Measurements from ENCODE around the gene ALPP.
"Not testable (repeated sequence)": the region's sequence is repeated elsewhere in the genome, so short reads cannot be mapped to it uniquely, and the experiment has no call there.

ALPP gene

GRCh38 chr2:232377319-232377718 is 1.2 kb upstream of the ALPP start (continued):
- TF ChIP-seq ZNF791 (tag by site-specific recombination; IDR thresholded peaks at IDR 0.05) (no peak), ZNF488 (tag by site-specific recombination; IDR thresholded peaks at IDR 0.05) (no peak)
- TF ChIP-seq, protein P1, sequence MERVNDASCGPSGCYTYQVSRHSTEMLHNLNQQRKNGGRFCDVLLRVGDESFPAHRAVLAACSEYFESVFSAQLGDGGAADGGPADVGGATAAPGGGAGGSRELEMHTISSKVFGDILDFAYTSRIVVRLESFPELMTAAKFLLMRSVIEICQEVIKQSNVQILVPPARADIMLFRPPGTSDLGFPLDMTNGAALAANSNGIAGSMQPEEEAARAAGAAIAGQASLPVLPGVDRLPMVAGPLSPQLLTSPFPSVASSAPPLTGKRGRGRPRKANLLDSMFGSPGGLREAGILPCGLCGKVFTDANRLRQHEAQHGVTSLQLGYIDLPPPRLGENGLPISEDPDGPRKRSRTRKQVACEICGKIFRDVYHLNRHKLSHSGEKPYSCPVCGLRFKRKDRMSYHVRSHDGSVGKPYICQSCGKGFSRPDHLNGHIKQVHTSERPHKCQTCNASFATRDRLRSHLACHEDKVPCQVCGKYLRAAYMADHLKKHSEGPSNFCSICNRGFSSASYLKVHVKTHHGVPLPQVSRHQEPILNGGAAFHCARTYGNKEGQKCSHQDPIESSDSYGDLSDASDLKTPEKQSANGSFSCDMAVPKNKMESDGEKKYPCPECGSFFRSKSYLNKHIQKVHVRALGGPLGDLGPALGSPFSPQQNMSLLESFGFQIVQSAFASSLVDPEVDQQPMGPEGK (tag by site-specific recombination; IDR thresholded peaks at IDR 0.05): no peak

GRCh38 chr2:232377841-232378734 is 463 bp upstream of the ALPP start:
- H3K4me1 ChIP-seq (ENCODE audit: control insufficient read depth, insufficient read depth, low read length): no peaks in the 10 kb centered on the region
- no peak overlapping the region for H3K27ac ChIP-seq (ENCODE audit: extremely low read depth, low read depth, low read length)
- no peaks in the 10 kb centered on the region for H3K36me3 ChIP-seq (ENCODE audit: control insufficient read depth in 2 of 2, insufficient read depth in 1 of 2, low read length in 2 of 2)
- H3K4me3 ChIP-seq (ENCODE audit: low read depth, low read length): no peak overlapping the region
- ChIA-PET CTCF (interaction anchor here (0.7 to 1.2 kb wide), 2 partner anchors 11 to 18 kb away, joined by 3 read pairs; no protein-coding TSS in a partner anchor), POLR2A (no interaction called here)
- no peaks in the 10 kb centered on the region for H3K9me3 ChIP-seq (ENCODE audit: control insufficient read depth, insufficient read depth, low read depth, low read length)
- TF ChIP-seq GLIS1 (tag by site-specific recombination; IDR thresholded peaks at IDR 0.05) (0 out of 2 replicates have a peak, but pooled peaks have one; percentile 21), YY2 (tag by site-specific recombination; IDR thresholded peaks at IDR 0.05) (no peak), KLF1 (tag by site-specific recombination; IDR thresholded peaks at IDR 0.05) (peak; percentile 24; the same call in 1 of the 2 replicates)

GRCh38 chr2:232379610-232380590 is 1.3 kb downstream of the ALPP start:
- H3K36me3 ChIP-seq (ENCODE audit: control insufficient read depth in 2 of 2, insufficient read depth in 1 of 2, low read length in 2 of 2); H3K27ac ChIP-seq (ENCODE audit: extremely low read depth, low read depth, low read length); H3K9me3 ChIP-seq (ENCODE audit: control insufficient read depth, insufficient read depth, low read depth, low read length); H3K4me1 ChIP-seq (ENCODE audit: control insufficient read depth, insufficient read depth, low read length); POLR2A ChIA-PET; CTCF ChIA-PET; H3K4me3 ChIP-seq (ENCODE audit: low read depth, low read length): not testable (repeated sequence)
- 0 out of 2 replicates have a peak, but pooled peaks have one; percentile 8 for TF ChIP-seq ZIC2 (tag by site-specific recombination; IDR thresholded peaks at IDR 0.05)

DNA sequence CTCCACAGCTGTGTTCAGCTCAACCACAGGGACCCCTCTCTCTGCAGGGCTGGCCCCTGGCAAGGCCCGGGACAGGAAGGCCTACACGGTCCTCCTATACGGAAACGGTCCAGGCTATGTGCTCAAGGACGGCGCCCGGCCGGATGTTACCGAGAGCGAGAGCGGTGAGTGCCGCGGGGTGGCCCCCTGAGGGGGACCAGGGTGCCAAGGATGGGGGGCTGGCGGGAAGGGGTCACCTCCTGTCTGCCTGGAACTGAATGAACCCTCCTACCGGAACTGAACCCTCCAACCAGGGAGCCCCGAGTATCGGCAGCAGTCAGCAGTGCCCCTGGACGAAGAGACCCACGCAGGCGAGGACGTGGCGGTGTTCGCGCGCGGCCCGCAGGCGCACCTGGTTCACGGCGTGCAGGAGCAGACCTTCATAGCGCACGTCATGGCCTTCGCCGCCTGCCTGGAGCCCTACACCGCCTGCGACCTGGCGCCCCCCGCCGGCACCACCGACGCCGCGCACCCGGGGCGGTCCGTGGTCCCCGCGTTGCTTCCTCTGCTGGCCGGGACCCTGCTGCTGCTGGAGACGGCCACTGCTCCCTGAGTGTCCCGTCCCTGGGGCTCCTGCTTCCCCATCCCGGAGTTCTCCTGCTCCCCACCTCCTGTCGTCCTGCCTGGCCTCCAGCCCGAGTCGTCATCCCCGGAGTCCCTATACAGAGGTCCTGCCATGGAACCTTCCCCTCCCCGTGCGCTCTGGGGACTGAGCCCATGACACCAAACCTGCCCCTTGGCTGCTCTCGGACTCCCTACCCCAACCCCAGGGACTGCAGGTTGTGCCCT is 2.9 kb downstream of the ALPP start:
- H3K4me1 ChIP-seq (ENCODE audit: control insufficient read depth, insufficient read depth, low read length); CTCF ChIA-PET; H3K36me3 ChIP-seq (ENCODE audit: control insufficient read depth in 2 of 2, insufficient read depth in 1 of 2, low read length in 2 of 2); H3K27ac ChIP-seq (ENCODE audit: extremely low read depth, low read depth, low read length); POLR2A ChIA-PET; H3K9me3 ChIP-seq (ENCODE audit: control insufficient read depth, insufficient read depth, low read depth, low read length); H3K4me3 ChIP-seq (ENCODE audit: low read depth, low read length): not testable (repeated sequence)

Data from HEK293 (cell line).